ENCODE measurements around the gene USP35. TPM values are rescaled to one million over a fixed set of nuclear protein-coding genes. Genes with fewer than 3 reads are reported as not detected.
"Not testable (repeated sequence)": the region's sequence is repeated elsewhere in the genome, so short reads cannot be mapped to it uniquely, and the experiment has no call there.

USP35 gene
- total RNA-seq, 1 donor from 2014 or later = 11.8 TPM

GRCh38 chr11:78221396-78222315 lies 32.9 kb downstream of the USP35 start:
- Histone ChIP-seq H3K9me3 (no peaks in the 10 kb centered on the region), H3K27me3 (no peaks in the 10 kb centered on the region), H3K27ac (no peak overlapping the region), H3K4me1 (no peaks in the 10 kb centered on the region), H3K4me3 (no peak overlapping the region), H3K36me3 (peaks cover 0 to 61% of the 10 kb centered on the region in 2 donors)
- peak; percentile 67 to 83 for DNase-seq (ENCODE audit: extremely low spot score in 2 of 2)
- no peak for TF ChIP-seq POLR2A (IDR thresholded peaks at IDR 0.05)
- TF ChIP-seq CTCF (IDR thresholded peaks at IDR 0.05) = no peak
- TF ChIP-seq POLR2AphosphoS5 (IDR thresholded peaks at IDR 0.05; ENCODE audit: insufficient read depth in 1 of 2, low read depth in 1 of 2) = no peak
- intact Hi-C loops (cut with DNase I) = loop anchor here (10.0 kb wide), 1 partner anchor 193 kb away; the partner anchor contains the start of gene GAB2

GRCh38 chr11:78222726-78223125 lies 34.0 kb downstream of the USP35 start:
- peaks cover 0 to 61% of the 10 kb centered on the region in 2 donors for H3K36me3 ChIP-seq

GRCh38 chr11:78223320-78223954 lies 34.7 kb downstream of the USP35 start:
- Histone ChIP-seq H3K4me1 (no peaks in the 10 kb centered on the region), H3K27ac (no peak overlapping the region), H3K4me3 (no peak overlapping the region), H3K9me3 (no peaks in the 10 kb centered on the region), H3K27me3 (no peaks in the 10 kb centered on the region), H3K36me3 (peaks cover 0 to 61% of the 10 kb centered on the region in 2 donors)
- TF ChIP-seq POLR2AphosphoS5 (IDR thresholded peaks at IDR 0.05; ENCODE audit: insufficient read depth in 1 of 2, low read depth in 1 of 2) = no peak
- TF ChIP-seq POLR2A (IDR thresholded peaks at IDR 0.05) = no peak
- TF ChIP-seq CTCF (IDR thresholded peaks at IDR 0.05) = no peak
- DNase-seq (ENCODE audit: extremely low spot score in 2 of 2) = no peak
- intact Hi-C loops (cut with DNase I) = loop anchor here (10.0 kb wide), 1 partner anchor 191 kb away; the partner anchor contains the start of gene GAB2

More at GRCh38 chr11:78222726-78223125, 34.0 kb downstream of the USP35 start:
- H3K27me3 ChIP-seq, H3K4me3 ChIP-seq, H3K27ac ChIP-seq, H3K4me1 ChIP-seq, H3K9me3 ChIP-seq: not testable (repeated sequence)
- peak in 1 of 2 donors; percentile 62 for DNase-seq (ENCODE audit: extremely low spot score in 2 of 2)
- intact Hi-C loops (cut with DNase I) = loop anchor here (10.0 kb wide), 1 partner anchor 192 kb away; the partner anchor contains the start of gene GAB2

- no peaks in the 10 kb centered on the region for H3K4me1 ChIP-seq
- no peak for TF ChIP-seq POLR2AphosphoS5 (IDR thresholded peaks at IDR 0.05; ENCODE audit: insufficient read depth in 1 of 2, low read depth in 1 of 2)
- no peaks in the 10 kb centered on the region for H3K9me3 ChIP-seq
- no peak overlapping the region for H3K27ac ChIP-seq
- H3K27me3 ChIP-seq = no peaks in the 10 kb centered on the region
- intact Hi-C loops (cut with DNase I) = loop anchor here (10.0 kb wide), 1 partner anchor 190 kb away; the partner anchor contains the start of gene GAB2
- H3K4me3 ChIP-seq = no peak overlapping the region
- H3K36me3 ChIP-seq = peaks cover 0 to 52% of the 10 kb centered on the region in 2 donors
- peak in 1 of 2 donors; percentile 82 for DNase-seq (ENCODE audit: extremely low spot score in 2 of 2)
Measured at GRCh38 chr11:78224506-78224905, 35.8 kb downstream of the USP35 start.

- TF ChIP-seq POLR2AphosphoS5 (IDR thresholded peaks at IDR 0.05; ENCODE audit: insufficient read depth in 1 of 2, low read depth in 1 of 2) (no peak), POLR2A (IDR thresholded peaks at IDR 0.05) (no peak), CTCF (IDR thresholded peaks at IDR 0.05) (no peak)
- DNase-seq (ENCODE audit: extremely low spot score in 2 of 2) = peak in 1 of 2 donors; percentile 80
- Histone ChIP-seq H3K36me3 (peaks cover 0 to 48% of the 10 kb centered on the region in 2 donors), H3K9me3 (no peaks in the 10 kb centered on the region), H3K4me1 (peaks cover 4% of the 10 kb centered on the region), H3K4me3 (no peak overlapping the region), H3K27ac (no peak overlapping the region), H3K27me3 (no peaks in the 10 kb centered on the region)
- intact Hi-C loops (cut with DNase I) = loop anchor here (10.0 kb wide), 1 partner anchor 190 kb away; the partner anchor contains the start of gene GAB2
Measured at GRCh38 chr11:78224906-78225420, 36.2 kb downstream of the USP35 start.
